ENCODE results near the gene ZNF485. TPM values are rescaled to one million over a fixed set of nuclear protein-coding genes. Genes with fewer than 3 reads are reported as not detected.

The ZNF485 gene
- total RNA-seq: 1 to 10 TPM; 4.1 to 4.7 TPM

DNA sequence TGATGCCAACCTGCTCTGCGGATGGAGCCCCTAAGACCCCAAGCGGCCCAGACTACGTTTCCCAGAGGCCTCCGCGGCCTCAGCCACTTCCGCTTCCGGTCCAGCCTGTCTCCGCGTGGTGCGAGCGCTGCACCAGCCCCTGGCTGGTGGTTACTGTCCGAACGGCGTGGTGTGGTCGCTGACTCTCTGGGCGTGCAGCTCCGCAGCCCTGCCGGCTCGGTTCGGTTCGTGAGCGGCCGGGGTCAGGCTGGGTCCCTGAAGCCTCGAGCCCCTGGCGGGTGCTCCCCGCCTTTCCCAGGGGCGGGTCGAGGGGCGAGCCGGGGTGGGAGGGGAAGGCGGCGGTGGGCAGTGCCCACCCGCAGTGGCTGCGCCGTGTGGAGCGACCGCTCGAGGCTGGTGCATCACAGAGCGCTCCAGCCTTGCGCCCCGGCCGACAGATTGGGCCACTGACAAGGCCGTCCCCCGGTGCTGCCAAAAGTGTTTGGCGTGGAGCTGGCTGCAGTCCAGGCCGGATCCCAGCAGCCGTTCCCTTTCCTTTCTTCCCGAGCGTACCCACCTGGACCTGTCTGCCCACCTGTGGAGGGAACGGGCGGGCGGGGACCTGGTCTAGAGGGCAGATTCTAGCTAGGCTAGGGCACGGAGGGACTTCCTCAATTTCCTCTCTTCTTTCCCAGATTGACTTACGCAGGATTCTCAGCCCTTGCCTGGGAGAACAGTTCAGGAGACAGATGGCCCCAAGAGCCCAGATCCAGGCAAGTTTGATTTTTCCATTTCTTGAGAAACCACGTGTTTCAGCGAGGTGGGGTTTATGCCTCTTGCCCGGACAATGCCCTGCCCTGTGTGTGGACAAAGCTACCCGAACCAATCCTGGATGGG is at the start of gene ZNF485:
Gene ZNF485, plus strand, starts transcription at position 116 of the 876 bp plus-strand sequence. Its CDS starts 613 bp downstream, at position 729.
- Mint-ChIP-seq H3K27ac (peak within 1 kb of the TSS; percentile 69), H3K9me3 (no peaks in the 10 kb centered on the region), H3K4me1 (ENCODE audit: low read depth) (peaks cover 32% of the 10 kb centered on the region), H3K36me3 (peaks cover 24% of the 10 kb centered on the region), H3K27me3 (no peaks in the 10 kb centered on the region), H3K4me3 (peak within 1 kb of the TSS; percentile 79)
- intact Hi-C loops (cut with micrococcal nuclease): loop anchor here (1.0 kb wide), 3 partner anchors 10 to 42 kb away; partner anchors contain the start of gene ZNF32
- DNase-seq: peak; percentile 73
- CTCF ChIA-PET: no interaction called here
- POLR2A ChIA-PET: interaction anchor here (1.4 kb wide), 2 partner anchors 11 to 33 kb away, joined by 3 to 7 read pairs; no protein-coding TSS in a partner anchor

DNA sequence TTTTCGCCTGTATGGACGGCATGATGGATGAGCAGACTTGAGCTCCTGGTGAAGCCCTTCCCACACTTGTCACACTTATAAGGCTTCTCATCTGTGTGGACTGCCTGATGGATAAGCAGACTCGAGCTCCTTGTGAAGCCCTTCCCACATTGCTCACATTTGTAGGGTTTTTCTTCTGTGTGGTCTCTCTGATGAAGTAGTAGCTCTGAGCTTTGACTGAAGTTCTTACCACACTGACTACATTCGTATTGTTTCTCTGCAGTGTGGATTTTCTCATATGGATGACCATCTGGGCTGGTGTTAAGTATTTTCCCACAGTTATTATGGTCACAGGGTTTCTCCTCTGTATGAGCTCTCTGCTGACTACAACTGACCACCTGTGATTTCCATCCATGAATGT is 49.0 kb upstream of the ZNF485 start:
- peaks cover 70% of the 10 kb centered on the region for H3K9me3 Mint-ChIP-seq

DNA sequence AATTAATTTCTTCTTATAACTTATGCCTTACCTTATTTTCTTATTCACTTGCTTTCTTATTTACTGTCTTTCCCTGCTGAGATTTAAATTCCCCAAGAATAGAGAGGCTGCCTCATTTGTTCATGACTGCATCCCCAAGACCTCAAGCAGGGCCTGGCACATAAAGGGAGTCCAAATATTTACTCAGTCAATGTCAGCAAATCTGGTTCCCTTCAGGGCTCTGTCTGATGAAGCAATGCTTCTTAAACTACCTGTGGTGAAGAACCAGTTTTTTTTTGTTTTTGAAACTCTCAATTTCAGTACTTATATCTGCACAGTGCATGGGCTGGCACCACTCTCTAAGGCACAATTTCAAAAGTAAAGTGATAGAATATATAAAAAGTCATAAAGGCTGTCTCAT is 36.6 kb upstream of the ZNF485 start:
- POLR2A ChIA-PET: interaction anchor here (1.0 kb wide), 1 partner anchor 1017 kb away, joined by 3 read pairs; no protein-coding TSS in a partner anchor
- peaks cover 24% of the 10 kb centered on the region for H3K36me3 Mint-ChIP-seq
- peaks cover 28% of the 10 kb centered on the region for H3K4me1 Mint-ChIP-seq (ENCODE audit: low read depth)
- no peak overlapping the region for H3K27ac Mint-ChIP-seq
- no peaks in the 10 kb centered on the region for H3K27me3 Mint-ChIP-seq
- intact Hi-C loops (cut with micrococcal nuclease): loop anchor here (10.0 kb wide), 3 partner anchors 165 to 935 kb away; partner anchors contain the start of genes HNRNPF and ZNF33B
- DNase-seq: no peak
- no peak overlapping the region for H3K4me3 Mint-ChIP-seq
- CTCF ChIA-PET: no interaction called here
- peaks cover under 1% of the 10 kb centered on the region for H3K9me3 Mint-ChIP-seq

More for the DNA sequence above, 49.0 kb upstream of the ZNF485 start:
- Mint-ChIP-seq H3K36me3 (peaks cover 73% of the 10 kb centered on the region), H3K27ac (no peak overlapping the region), H3K4me1 (ENCODE audit: low read depth) (no peaks in the 10 kb centered on the region), H3K4me3 (no peak overlapping the region), H3K27me3 (no peaks in the 10 kb centered on the region)
- intact Hi-C loops (cut with micrococcal nuclease): no loop called here
- DNase-seq: no peak
- ChIA-PET POLR2A (no interaction called here), CTCF (no interaction called here)

DNA sequence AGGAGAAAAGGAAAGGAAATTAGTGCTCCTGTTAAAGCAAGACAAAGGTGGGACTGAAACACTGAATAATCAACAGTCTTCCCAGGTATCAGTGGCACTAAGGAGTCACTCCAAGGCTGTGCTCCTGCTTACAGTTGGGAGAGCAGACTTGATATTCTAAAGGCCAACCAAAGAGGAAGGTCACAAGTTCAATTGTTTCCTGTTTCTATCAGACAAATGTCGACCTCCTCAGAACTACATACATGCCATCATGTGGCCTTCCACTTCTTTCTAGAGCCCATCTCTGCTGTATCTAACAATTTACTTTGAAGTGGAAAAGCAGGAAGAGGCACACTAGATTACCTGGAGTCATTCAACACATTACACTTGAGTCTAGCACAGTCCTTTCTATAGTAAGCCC is 35.3 kb upstream of the ZNF485 start:
- Mint-ChIP-seq H3K36me3 (peaks cover 26% of the 10 kb centered on the region), H3K4me1 (ENCODE audit: low read depth) (peaks cover 41% of the 10 kb centered on the region), H3K27me3 (no peaks in the 10 kb centered on the region), H3K4me3 (no peak overlapping the region), H3K9me3 (peaks cover 10% of the 10 kb centered on the region), H3K27ac (no peak overlapping the region)
- DNase-seq: no peak
- POLR2A ChIA-PET: no interaction called here
- CTCF ChIA-PET: no interaction called here
- intact Hi-C loops (cut with micrococcal nuclease): loop anchor here (10.0 kb wide), 3 partner anchors 166 to 936 kb away; partner anchors contain the start of genes HNRNPF and ZNF33B

DNA sequence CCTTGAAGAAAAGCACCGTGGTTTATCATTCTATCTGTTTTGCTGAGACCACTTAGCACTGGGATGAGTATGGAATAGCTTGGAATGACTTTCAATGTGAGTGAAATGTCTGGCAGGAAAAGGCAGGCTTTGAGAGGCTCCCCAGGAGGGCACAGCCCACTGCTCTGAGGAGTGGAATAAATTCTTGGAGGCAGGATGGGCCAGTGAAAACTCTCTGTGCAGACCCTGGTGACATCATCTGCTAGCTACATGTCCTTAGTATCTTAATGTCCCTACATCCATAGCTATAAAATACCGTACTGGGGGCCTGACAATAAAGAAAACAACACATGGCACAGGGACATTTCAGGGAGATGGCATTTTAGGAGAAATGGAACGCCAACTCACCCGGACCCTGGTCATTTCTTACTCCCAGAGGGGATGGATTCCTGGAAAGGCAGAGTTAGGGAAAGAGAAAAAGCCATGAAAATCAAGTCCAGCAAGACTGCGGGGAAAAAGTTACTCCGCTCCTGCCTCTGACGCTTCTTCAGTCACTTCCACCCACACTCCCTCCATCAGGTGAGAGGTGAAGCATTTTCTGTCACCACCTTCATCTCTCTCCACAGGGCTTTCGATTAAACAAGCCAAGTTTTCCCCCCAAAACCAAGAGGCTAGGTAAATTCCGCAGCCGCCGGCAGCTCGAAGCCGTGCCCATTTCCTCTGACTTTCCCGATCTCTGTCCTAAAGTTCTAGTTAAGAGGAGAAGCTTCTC is 32.8 kb upstream of the ZNF485 start:
- H3K36me3 Mint-ChIP-seq: peaks cover 17% of the 10 kb centered on the region
- POLR2A ChIA-PET: interaction anchor here (1.0 kb wide), 1 partner anchor 33 kb away, joined by 3 read pairs; the partner anchor contains the start of gene ZNF485
- no peaks in the 10 kb centered on the region for H3K27me3 Mint-ChIP-seq
- intact Hi-C loops (cut with micrococcal nuclease): loop anchor here (10.0 kb wide), 3 partner anchors 169 to 939 kb away; partner anchors contain the start of genes HNRNPF and ZNF33B
- CTCF ChIA-PET: interaction anchor here (0.5 kb wide), 1 partner anchor 87 kb away, joined by 3 read pairs; no protein-coding TSS in a partner anchor
- peak overlapping the region; percentile 7 for H3K27ac Mint-ChIP-seq
- H3K4me1 Mint-ChIP-seq (ENCODE audit: low read depth): peaks cover 50% of the 10 kb centered on the region
- DNase-seq: peak; percentile 11
- peak overlapping the region; percentile 48 for H3K4me3 Mint-ChIP-seq
- H3K9me3 Mint-ChIP-seq: peaks cover 27% of the 10 kb centered on the region

DNA sequence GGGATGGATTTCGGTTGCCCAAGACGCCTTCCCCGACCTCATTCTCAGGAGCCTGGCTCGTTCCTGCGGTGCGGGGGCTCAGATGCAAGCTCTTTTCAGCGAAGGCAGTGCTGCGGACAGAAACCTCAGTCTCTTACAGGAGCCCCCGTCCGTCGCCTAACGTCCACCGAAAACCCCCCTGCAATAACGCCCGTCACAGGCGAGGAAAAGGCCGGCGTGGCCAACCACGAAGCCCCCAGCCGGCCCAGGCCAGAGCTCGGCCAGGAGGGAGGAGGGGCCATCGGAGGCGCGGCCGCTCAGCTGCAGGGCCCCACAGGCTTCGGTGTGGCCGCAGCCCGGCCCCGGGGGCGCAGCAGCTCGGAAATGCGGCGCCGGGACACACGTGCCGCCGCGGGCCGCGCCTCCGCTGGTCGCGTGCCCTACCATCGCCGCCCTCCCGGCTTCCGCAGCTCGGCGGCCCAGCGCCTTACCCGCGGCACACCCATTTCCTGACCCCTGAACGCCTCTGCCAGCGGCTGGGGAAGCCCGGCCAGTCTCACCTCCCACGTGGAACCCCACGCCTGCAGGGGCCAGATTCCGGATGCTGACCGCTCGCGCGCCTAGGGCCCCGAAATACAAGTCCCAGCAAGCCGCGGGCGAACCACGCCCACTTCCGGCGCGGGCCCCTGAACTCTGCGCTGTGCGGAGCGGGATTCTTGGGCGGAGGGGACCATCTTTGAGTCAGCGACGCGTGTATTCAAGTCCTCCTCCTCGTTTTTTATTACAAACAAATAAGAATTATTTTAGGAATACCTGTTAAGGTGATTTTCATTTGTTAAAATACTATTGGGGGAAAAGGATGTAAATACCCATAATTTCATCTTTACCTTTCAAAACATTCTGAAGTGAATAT is 32.0 kb upstream of the ZNF485 start, which contains the start of gene ZNF239:
Gene ZNF239, minus strand, starts transcription at position 616 of the 892 bp plus-strand sequence. CDS start 16,537 bp downstream, outside the sequence.
- ChIA-PET CTCF (no interaction called here), POLR2A (interaction anchor here (1.0 kb wide), 1 partner anchor 33 kb away, joined by 3 read pairs; the partner anchor contains the start of gene ZNF485)
- H3K4me3 Mint-ChIP-seq: peak within 1 kb of the TSS; percentile 70
- H3K4me1 Mint-ChIP-seq (ENCODE audit: low read depth): peaks cover 50% of the 10 kb centered on the region
- H3K36me3 Mint-ChIP-seq: peaks cover 17% of the 10 kb centered on the region
- H3K27ac Mint-ChIP-seq: peak within 1 kb of the TSS; percentile 65
- DNase-seq: peak; percentile 90
- no peaks in the 10 kb centered on the region for H3K27me3 Mint-ChIP-seq
- intact Hi-C loops (cut with micrococcal nuclease): loop anchor here (1.0 to 10.0 kb wide), 4 partner anchors 74 to 939 kb away; partner anchors contain the start of genes HNRNPF, ZNF32 and ZNF33B
- H3K9me3 Mint-ChIP-seq: peaks cover 29% of the 10 kb centered on the region

DNA sequence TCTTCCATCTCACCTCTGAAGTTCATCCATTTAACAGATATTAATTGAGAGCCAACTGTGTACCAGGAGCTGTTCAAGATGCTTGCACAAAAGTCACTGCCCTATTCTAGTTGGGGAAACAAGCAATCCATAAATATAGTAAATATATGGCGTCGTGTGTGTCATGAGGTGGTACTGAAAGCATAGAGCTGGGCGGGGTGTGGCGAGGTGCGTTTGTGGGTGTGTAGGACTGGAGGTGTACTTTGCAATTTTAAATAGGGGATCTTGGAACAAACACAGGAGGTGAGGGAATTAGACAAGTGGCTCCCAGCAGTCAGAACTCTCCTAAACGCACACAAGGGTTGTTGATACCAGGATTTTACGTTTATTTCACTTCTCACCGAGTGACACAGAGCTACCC is 31.3 kb upstream of the ZNF485 start:
- peaks cover 17% of the 10 kb centered on the region for H3K36me3 Mint-ChIP-seq
- intact Hi-C loops (cut with micrococcal nuclease): loop anchor here (1.0 to 10.0 kb wide), 4 partner anchors 73 to 940 kb away; partner anchors contain the start of genes HNRNPF, ZNF32 and ZNF33B
- peak overlapping the region; percentile 65 for H3K27ac Mint-ChIP-seq
- CTCF ChIA-PET: no interaction called here
- peaks cover 29% of the 10 kb centered on the region for H3K9me3 Mint-ChIP-seq
- DNase-seq: no peak
- H3K27me3 Mint-ChIP-seq: no peaks in the 10 kb centered on the region
- peak overlapping the region; percentile 70 for H3K4me3 Mint-ChIP-seq
- POLR2A ChIA-PET: no interaction called here
- H3K4me1 Mint-ChIP-seq (ENCODE audit: low read depth): peaks cover 50% of the 10 kb centered on the region

DNA sequence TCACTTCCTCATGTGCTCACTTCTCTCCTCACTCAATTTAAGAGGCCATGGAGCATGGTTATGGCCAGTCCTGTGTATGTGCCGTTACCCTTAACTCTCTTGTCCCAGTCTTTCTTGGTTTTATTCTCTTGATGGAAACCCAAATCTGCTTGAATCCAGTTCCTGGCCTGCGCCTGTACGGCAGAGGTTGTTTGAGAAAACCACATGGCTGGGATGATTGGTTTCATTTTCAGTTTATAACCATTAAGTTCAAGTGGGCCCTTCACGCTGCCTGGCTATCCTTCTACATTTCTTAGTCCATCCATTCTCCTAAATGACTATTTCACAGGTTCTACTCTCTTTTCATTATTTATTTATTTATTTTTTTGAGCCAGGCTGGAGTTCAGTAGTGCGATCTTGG is 30.2 kb upstream of the ZNF485 start:
- DNase-seq: peak; percentile 28
- CTCF ChIA-PET: no interaction called here
- H3K9me3 Mint-ChIP-seq: peaks cover 29% of the 10 kb centered on the region
- H3K27me3 Mint-ChIP-seq: no peaks in the 10 kb centered on the region
- POLR2A ChIA-PET: no interaction called here
- H3K4me3 Mint-ChIP-seq: peak overlapping the region; percentile 7
- H3K4me1 Mint-ChIP-seq (ENCODE audit: low read depth): peaks cover 49% of the 10 kb centered on the region
- peaks cover 17% of the 10 kb centered on the region for H3K36me3 Mint-ChIP-seq
- peak overlapping the region; percentile 59 for H3K27ac Mint-ChIP-seq
- intact Hi-C loops (cut with micrococcal nuclease): loop anchor here (1.0 to 10.0 kb wide), 5 partner anchors 19 to 941 kb away; partner anchors contain the start of genes HNRNPF, ZNF33B and ZNF485

DNA sequence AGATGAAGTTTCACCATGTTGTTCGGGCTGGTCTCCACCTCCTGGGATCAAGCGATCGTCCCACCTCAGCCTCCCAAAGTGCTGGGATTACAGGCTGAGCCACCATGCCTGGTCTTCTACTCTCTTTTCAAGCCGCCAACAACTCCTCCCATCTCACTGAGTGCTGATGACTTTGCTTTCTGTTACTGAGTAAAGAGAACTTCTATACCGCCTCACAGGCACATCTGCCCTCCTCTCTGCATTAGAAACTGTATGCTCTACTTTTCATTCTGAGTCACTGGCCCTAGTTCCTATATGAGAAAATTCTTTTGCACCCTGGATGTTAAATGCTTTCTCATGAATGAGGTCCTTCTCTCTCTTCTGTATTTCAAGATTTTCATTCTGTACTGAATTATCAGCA is 29.7 kb upstream of the ZNF485 start:
- Mint-ChIP-seq H3K27ac (peak overlapping the region; percentile 71), H3K9me3 (peaks cover 29% of the 10 kb centered on the region), H3K27me3 (no peaks in the 10 kb centered on the region), H3K4me1 (ENCODE audit: low read depth) (peaks cover 45% of the 10 kb centered on the region), H3K4me3 (no peak overlapping the region), H3K36me3 (peaks cover 17% of the 10 kb centered on the region)
- intact Hi-C loops (cut with micrococcal nuclease): loop anchor here (1.0 to 10.0 kb wide), 5 partner anchors 19 to 942 kb away; partner anchors contain the start of genes HNRNPF, ZNF33B and ZNF485
- DNase-seq: peak; percentile 44
- POLR2A ChIA-PET: no interaction called here
- CTCF ChIA-PET: no interaction called here

DNA sequence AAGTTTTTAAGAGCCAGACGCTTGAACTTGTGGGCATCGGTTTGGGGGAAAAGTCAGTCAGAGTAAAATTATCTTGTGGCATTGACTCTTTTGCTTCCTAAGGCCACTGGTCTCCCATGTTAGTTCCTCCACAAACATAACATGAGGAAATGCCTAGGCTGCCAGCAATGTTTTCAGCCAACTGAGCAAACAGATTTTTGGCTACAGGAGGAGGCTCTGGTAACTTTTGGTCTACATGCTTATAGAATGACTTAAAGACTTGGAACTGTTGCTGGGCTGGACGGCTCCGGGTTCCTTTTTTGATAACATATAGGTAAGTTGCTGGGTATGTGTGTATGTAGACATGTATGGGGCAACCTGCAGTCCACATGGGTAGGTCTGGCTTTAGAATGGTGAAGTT is 22.2 kb upstream of the ZNF485 start:
- intact Hi-C loops (cut with micrococcal nuclease): no loop called here
- H3K4me3 Mint-ChIP-seq: no peak overlapping the region
- no peak overlapping the region for H3K27ac Mint-ChIP-seq
- POLR2A ChIA-PET: no interaction called here
- no peaks in the 10 kb centered on the region for H3K9me3 Mint-ChIP-seq
- H3K4me1 Mint-ChIP-seq (ENCODE audit: low read depth): no peaks in the 10 kb centered on the region
- no peaks in the 10 kb centered on the region for H3K36me3 Mint-ChIP-seq
- CTCF ChIA-PET: no interaction called here
- peaks cover 1% of the 10 kb centered on the region for H3K27me3 Mint-ChIP-seq
- DNase-seq: no peak

DNA sequence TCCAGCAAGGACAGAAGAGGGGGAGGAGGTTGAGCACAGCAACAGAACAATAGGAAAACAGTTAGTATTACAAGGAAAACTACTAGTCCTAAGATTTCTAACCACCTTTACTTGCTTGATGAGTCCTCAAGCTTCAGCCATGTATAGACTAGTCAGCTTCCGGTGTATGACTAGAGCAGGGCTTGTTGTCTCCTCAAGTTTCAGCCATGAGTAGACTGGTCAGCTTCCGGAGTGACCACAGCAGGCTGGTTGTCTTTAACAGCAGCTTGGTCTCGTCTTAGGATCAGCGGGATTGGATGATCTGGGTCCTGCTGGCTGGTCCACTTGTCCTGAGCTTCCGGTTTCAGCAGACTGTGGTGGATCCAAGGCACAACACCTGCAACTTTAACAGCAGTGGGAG is 21.2 kb upstream of the ZNF485 start:
- no peak for DNase-seq
- intact Hi-C loops (cut with micrococcal nuclease): no loop called here
- POLR2A ChIA-PET: no interaction called here
- H3K27me3 Mint-ChIP-seq: peaks cover 2% of the 10 kb centered on the region
- no peaks in the 10 kb centered on the region for H3K36me3 Mint-ChIP-seq
- H3K9me3 Mint-ChIP-seq: no peaks in the 10 kb centered on the region
- H3K4me1 Mint-ChIP-seq (ENCODE audit: low read depth): no peaks in the 10 kb centered on the region
- CTCF ChIA-PET: no interaction called here
- H3K27ac Mint-ChIP-seq: no peak overlapping the region
- no peak overlapping the region for H3K4me3 Mint-ChIP-seq

All from activated CD4-positive, alpha-beta memory T cell treated with anti-CD3 and anti-CD28 coated beads for 36 hours (primary cell).